RCC 7860 (cell line): Measurements from ENCODE around the gene AARS1.
"Not testable (repeated sequence)": the region's sequence is repeated elsewhere in the genome, so short reads cannot be mapped to it uniquely, and the experiment has no call there.

ENCODE experiments used
- DNase-seq: peaks from one replicate; pipeline ENCODE4 v3.0.0-alpha.2; 2015; ENCODE audit warnings: low spot score
- FAIRE-seq: peaks from 2 replicates; lab custom pipeline; 2012; peaks lifted over from hg19 to GRCh38; lab: Jason Lieb, UNC

AARS1 gene

GRCh38 chr16:70226024-70226423 is 63.3 kb downstream of the AARS1 start:
- DNase-seq, FAIRE-seq: not testable (repeated sequence)

- FAIRE-seq, DNase-seq: not testable (repeated sequence)
Observed at GRCh38 chr16:70225430-70225829, 63.9 kb downstream of the AARS1 start.

GRCh38 chr16:70224645-70225044 is 64.7 kb downstream of the AARS1 start:
- not testable (repeated sequence) for DNase-seq, FAIRE-seq

GRCh38 chr16:70223971-70224513 is 65.3 kb downstream of the AARS1 start:
- not testable (repeated sequence) for FAIRE-seq, DNase-seq

GRCh38 chr16:70223216-70223615 is 66.1 kb downstream of the AARS1 start:
- not testable (repeated sequence) for FAIRE-seq

GRCh38 chr16:70222574-70222973 is 66.7 kb downstream of the AARS1 start:
- not testable (repeated sequence) for DNase-seq, FAIRE-seq

More at GRCh38 chr16:70223216-70223615, 66.1 kb downstream of the AARS1 start:
- DNase-seq: not testable (repeated sequence)

- DNase-seq, FAIRE-seq: not testable (repeated sequence)
Observed at GRCh38 chr16:70218586-70218985, 70.7 kb downstream of the AARS1 start.

- not testable (repeated sequence) for FAIRE-seq, DNase-seq
Observed at GRCh38 chr16:70206382-70206781, 82.9 kb downstream of the AARS1 start.

- DNase-seq, FAIRE-seq: not testable (repeated sequence)
Observed at GRCh38 chr16:70204668-70205405, 84.5 kb downstream of the AARS1 start.

- FAIRE-seq, DNase-seq: not testable (repeated sequence)
Observed at GRCh38 chr16:70204010-70204409, 85.3 kb downstream of the AARS1 start.

- FAIRE-seq: not testable (repeated sequence)
Observed at GRCh38 chr16:70203508-70203907, 85.8 kb downstream of the AARS1 start.

More at GRCh38 chr16:70203508-70203907, 85.8 kb downstream of the AARS1 start:
- not testable (repeated sequence) for DNase-seq
